GM12891 (cell line): ENCODE measurements around the gene TBPL2.

Experiments used
- POLR2A ChIP-seq: IDR thresholded peaks from 2 replicates; pipeline ENCODE4 v1.6.1; 2011; ENCODE audit warnings: low read depth, low read length, control low read depth
- POLR2AphosphoS5 ChIP-seq: IDR thresholded peaks from 2 replicates; pipeline ENCODE4 v1.6.1; 2011; ENCODE audit warnings: low read depth, low read length, control low read depth
- SPI1 ChIP-seq: IDR thresholded peaks from 2 replicates; pipeline ENCODE4 v1.6.1; 2011; ENCODE audit warnings: low read depth, low read length, control low read depth
- TAF1 ChIP-seq: IDR thresholded peaks from 2 replicates; pipeline ENCODE4 v1.6.1; 2011; ENCODE audit warnings: low read depth, low read length, control low read depth

DNA sequence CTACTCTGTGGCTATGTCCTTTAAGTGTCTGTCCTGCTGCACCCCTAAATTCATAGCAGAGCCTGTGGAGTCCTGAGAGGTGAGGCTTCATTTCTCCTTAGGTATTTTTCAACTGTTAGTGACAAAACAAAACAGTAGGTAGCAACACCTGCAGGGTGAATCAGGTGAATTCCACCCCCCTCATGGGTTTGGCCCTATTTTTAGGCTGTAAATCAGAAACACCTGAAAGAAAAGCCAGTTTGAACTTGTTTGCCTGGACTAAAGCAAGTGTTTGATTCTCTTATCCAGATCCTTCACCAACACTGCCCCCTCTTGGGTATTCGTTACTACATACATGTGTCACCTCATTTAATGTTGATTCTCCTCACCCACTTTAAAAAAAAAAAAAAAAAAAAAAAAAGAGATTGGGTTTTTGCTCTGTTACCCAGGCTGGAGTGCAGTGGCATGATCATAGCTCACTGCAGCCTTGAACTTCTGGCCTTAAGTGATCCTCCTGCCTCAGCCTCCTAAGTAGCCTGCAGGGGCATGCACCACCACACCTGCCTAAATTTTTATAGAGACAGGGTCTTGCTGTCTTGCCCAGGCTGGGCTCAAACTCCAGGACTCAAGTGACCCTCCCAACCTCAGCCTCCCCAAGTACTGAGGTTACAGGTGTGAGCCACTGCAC is 10.3 kb downstream of the TBPL2 start:
- TF ChIP-seq POLR2AphosphoS5 = no peak
- no peak for TF ChIP-seq POLR2A
- no peak for TF ChIP-seq TAF1
- TF ChIP-seq SPI1 = no peak
